Stomach smooth muscle (tissue), 2 donors: ENCODE data around the gene CADPS2.

ENCODE experiments used
- H3K27ac ChIP-seq: one replicate; pipeline ENCODE4 v1.7.0; 2013; ENCODE audit warnings: mild to moderate bottlenecking, low read length, inconsistent platforms
- H3K27me3 ChIP-seq, 2 donors: one replicate each; pipeline ENCODE4 v1.7.0; 2013; ENCODE audit warnings: low read length in 2 of 2; ENCODE audit not compliant: insufficient read depth in 2 of 2, control insufficient read depth in 1 of 2
- H3K36me3 ChIP-seq, 2 donors: one replicate each; pipeline ENCODE4 v1.7.0; 2013; ENCODE audit warnings: low read length in 2 of 2; ENCODE audit not compliant: control insufficient read depth in 2 of 2, insufficient read depth in 2 of 2
- H3K4me1 ChIP-seq: one replicate; pipeline ENCODE4 v1.7.0; 2013; ENCODE audit warnings: low read length; ENCODE audit not compliant: control insufficient read depth, insufficient read depth
- H3K4me3 ChIP-seq, 2 donors: one replicate each; pipeline ENCODE4 v1.7.0; 2013; ENCODE audit warnings: low read length in 2 of 2
- H3K9ac ChIP-seq, 2 donors: one replicate each; pipeline ENCODE4 v1.7.0; 2013; ENCODE audit warnings: low read length in 2 of 2, mild to moderate bottlenecking in 1 of 2
- H3K9me3 ChIP-seq, 2 donors: one replicate each; pipeline ENCODE4 v1.7.0; 2013; ENCODE audit warnings: low read length in 2 of 2; ENCODE audit not compliant: control insufficient read depth in 2 of 2
- donor health status: healthy.
- donor health status: Pancreatic carcinoma.

Gene CADPS2

GRCh38 chr7:122584676-122585251 lies 301.5 kb downstream of the CADPS2 start:
- Histone ChIP-seq H3K9me3 (no peaks in the 10 kb centered on the region), H3K4me3 (no peak overlapping the region), H3K9ac (no peak overlapping the region), H3K27me3 (no peaks in the 10 kb centered on the region), H3K4me1 (no peaks in the 10 kb centered on the region), H3K36me3 (no peaks in the 10 kb centered on the region), H3K27ac (no peak overlapping the region)

GRCh38 chr7:122578350-122578749 lies 307.9 kb downstream of the CADPS2 start:
- no peak overlapping the region for H3K27ac ChIP-seq
- no peak overlapping the region for H3K4me3 ChIP-seq
- no peak overlapping the region for H3K9ac ChIP-seq
- H3K27me3 ChIP-seq = no peaks in the 10 kb centered on the region
- no peaks in the 10 kb centered on the region for H3K36me3 ChIP-seq
- H3K9me3 ChIP-seq = no peaks in the 10 kb centered on the region
- H3K4me1 ChIP-seq = no peaks in the 10 kb centered on the region

- no peak overlapping the region for H3K9ac ChIP-seq
- no peak overlapping the region for H3K27ac ChIP-seq
- H3K9me3 ChIP-seq = no peaks in the 10 kb centered on the region
Observed at GRCh38 chr7:122577449-122578003, 308.7 kb downstream of the CADPS2 start.

GRCh38 chr7:122572706-122573105 lies 313.6 kb downstream of the CADPS2 start:
- Histone ChIP-seq H3K4me1 (no peaks in the 10 kb centered on the region), H3K9ac (no peak overlapping the region)

More at GRCh38 chr7:122577449-122578003, 308.7 kb downstream of the CADPS2 start:
- Histone ChIP-seq H3K36me3 (no peaks in the 10 kb centered on the region), H3K4me1 (no peaks in the 10 kb centered on the region), H3K4me3 (no peak overlapping the region), H3K27me3 (no peaks in the 10 kb centered on the region)

GRCh38 chr7:122561326-122561725 lies 324.9 kb downstream of the CADPS2 start:
- no peaks in the 10 kb centered on the region for H3K9me3 ChIP-seq
- no peak overlapping the region for H3K9ac ChIP-seq
- H3K36me3 ChIP-seq = no peaks in the 10 kb centered on the region
- no peak overlapping the region for H3K27ac ChIP-seq
- no peaks in the 10 kb centered on the region for H3K4me1 ChIP-seq
- no peak overlapping the region for H3K4me3 ChIP-seq
- H3K27me3 ChIP-seq = no peaks in the 10 kb centered on the region

More at GRCh38 chr7:122572706-122573105, 313.6 kb downstream of the CADPS2 start:
- no peaks in the 10 kb centered on the region for H3K27me3 ChIP-seq
- H3K36me3 ChIP-seq = no peaks in the 10 kb centered on the region
- no peaks in the 10 kb centered on the region for H3K9me3 ChIP-seq
- no peak overlapping the region for H3K27ac ChIP-seq
- no peak overlapping the region for H3K4me3 ChIP-seq

- Histone ChIP-seq H3K9ac (no peak overlapping the region), H3K9me3 (no peaks in the 10 kb centered on the region), H3K4me1 (no peaks in the 10 kb centered on the region), H3K27me3 (no peaks in the 10 kb centered on the region), H3K27ac (no peak overlapping the region), H3K4me3 (no peak overlapping the region), H3K36me3 (no peaks in the 10 kb centered on the region)
Observed at GRCh38 chr7:122556873-122557542, 329.3 kb downstream of the CADPS2 start.

GRCh38 chr7:122556219-122556618 lies 330.0 kb downstream of the CADPS2 start:
- no peak overlapping the region for H3K27ac ChIP-seq
- H3K4me1 ChIP-seq = no peaks in the 10 kb centered on the region
- H3K36me3 ChIP-seq = no peaks in the 10 kb centered on the region
- H3K27me3 ChIP-seq = no peaks in the 10 kb centered on the region
- no peaks in the 10 kb centered on the region for H3K9me3 ChIP-seq
- H3K9ac ChIP-seq = no peak overlapping the region
- no peak overlapping the region for H3K4me3 ChIP-seq

GRCh38 chr7:122553761-122554160 lies 332.5 kb downstream of the CADPS2 start:
- Histone ChIP-seq H3K9me3 (no peaks in the 10 kb centered on the region), H3K36me3 (no peaks in the 10 kb centered on the region), H3K9ac (no peak overlapping the region), H3K4me3 (no peak overlapping the region), H3K27me3 (no peaks in the 10 kb centered on the region), H3K27ac (no peak overlapping the region), H3K4me1 (no peaks in the 10 kb centered on the region)

- no peaks in the 10 kb centered on the region for H3K27me3 ChIP-seq
- H3K9me3 ChIP-seq = no peaks in the 10 kb centered on the region
- H3K27ac ChIP-seq = no peak overlapping the region
- no peaks in the 10 kb centered on the region for H3K4me1 ChIP-seq
- no peak overlapping the region for H3K9ac ChIP-seq
- no peaks in the 10 kb centered on the region for H3K36me3 ChIP-seq
- no peak overlapping the region for H3K4me3 ChIP-seq
Observed at GRCh38 chr7:122552769-122553168, 333.5 kb downstream of the CADPS2 start.

GRCh38 chr7:122550545-122550944 lies 335.7 kb downstream of the CADPS2 start:
- Histone ChIP-seq H3K27ac (no peak overlapping the region), H3K9me3 (no peaks in the 10 kb centered on the region), H3K4me1 (no peaks in the 10 kb centered on the region), H3K4me3 (no peak overlapping the region), H3K36me3 (no peaks in the 10 kb centered on the region), H3K9ac (no peak overlapping the region), H3K27me3 (no peaks in the 10 kb centered on the region)

GRCh38 chr7:122549578-122549977 lies 336.7 kb downstream of the CADPS2 start:
- no peaks in the 10 kb centered on the region for H3K27me3 ChIP-seq
- no peak overlapping the region for H3K27ac ChIP-seq
- no peak overlapping the region for H3K9ac ChIP-seq
- H3K36me3 ChIP-seq = no peaks in the 10 kb centered on the region
- H3K4me3 ChIP-seq = no peak overlapping the region
- no peaks in the 10 kb centered on the region for H3K4me1 ChIP-seq
- no peaks in the 10 kb centered on the region for H3K9me3 ChIP-seq
